ENCODE data around the gene TMEM108.

Gene TMEM108

GRCh38 chr3:133368371-133369067 is 330.3 kb downstream of the TMEM108 start:
- no peak for TF ChIP-seq CTCF (conservative IDR thresholded peaks at IDR 0.05; ENCODE audit: control insufficient read depth, insufficient read depth, low read depth, low read length)
- DNase-seq (ENCODE audit: low read depth): no peak
- H3K4me3 ChIP-seq (ENCODE audit: control insufficient read depth, low read depth, low read length): no peak overlapping the region

GRCh38 chr3:133369068-133369440 is 330.9 kb downstream of the TMEM108 start:
- H3K4me3 ChIP-seq (ENCODE audit: control insufficient read depth, low read depth, low read length): no peak overlapping the region
- no peak for TF ChIP-seq CTCF (conservative IDR thresholded peaks at IDR 0.05; ENCODE audit: control insufficient read depth, insufficient read depth, low read depth, low read length)
- no peak for DNase-seq (ENCODE audit: low read depth)

GRCh38 chr3:133371181-133371580 is 333.0 kb downstream of the TMEM108 start:
- TF ChIP-seq CTCF (conservative IDR thresholded peaks at IDR 0.05; ENCODE audit: control insufficient read depth, insufficient read depth, low read depth, low read length): no peak
- no peak overlapping the region for H3K4me3 ChIP-seq (ENCODE audit: control insufficient read depth, low read depth, low read length)
- no peak for DNase-seq (ENCODE audit: low read depth)

- no peak for DNase-seq (ENCODE audit: low read depth)
- H3K4me3 ChIP-seq (ENCODE audit: control insufficient read depth, low read depth, low read length): no peak overlapping the region
- TF ChIP-seq CTCF (conservative IDR thresholded peaks at IDR 0.05; ENCODE audit: control insufficient read depth, insufficient read depth, low read depth, low read length): no peak
These were observed 333.5 kb downstream of the TMEM108 start for GRCh38 chr3:133371676-133372075.

GRCh38 chr3:133374708-133375402 is 336.7 kb downstream of the TMEM108 start:
- H3K4me3 ChIP-seq (ENCODE audit: control insufficient read depth, low read depth, low read length): no peak overlapping the region
- no peak for TF ChIP-seq CTCF (conservative IDR thresholded peaks at IDR 0.05; ENCODE audit: control insufficient read depth, insufficient read depth, low read depth, low read length)
- DNase-seq (ENCODE audit: low read depth): no peak

- no peak for DNase-seq (ENCODE audit: low read depth)
- TF ChIP-seq CTCF (conservative IDR thresholded peaks at IDR 0.05; ENCODE audit: control insufficient read depth, insufficient read depth, low read depth, low read length): no peak
- H3K4me3 ChIP-seq (ENCODE audit: control insufficient read depth, low read depth, low read length): no peak overlapping the region
These were observed 337.2 kb downstream of the TMEM108 start for GRCh38 chr3:133375403-133375745.

Data from fibroblast of mammary gland (primary cell).